IPS-18a (cell line): ENCODE measurements around the gene MRPL36.

Experiments
- H3K27ac ChIP-seq: one replicate; pipeline ENCODE4 v1.5.1; 2013; ENCODE audit warnings: low read length
- H3K27me3 ChIP-seq: one replicate; pipeline ENCODE4 v1.6.1; 2013; ENCODE audit warnings: mild to moderate bottlenecking, low read length; ENCODE audit not compliant: control insufficient read depth, insufficient read depth
- H3K36me3 ChIP-seq: one replicate; pipeline ENCODE4 v1.6.1; 2013; ENCODE audit warnings: low read depth, low read length; ENCODE audit not compliant: control insufficient read depth
- H3K4me1 ChIP-seq: one replicate; pipeline ENCODE4 v1.6.1; 2013; ENCODE audit warnings: low read depth, low read length; ENCODE audit not compliant: control insufficient read depth
- H3K4me3 ChIP-seq: one replicate; pipeline ENCODE4 v1.5.1; 2013; ENCODE audit warnings: low read length
- H3K9ac ChIP-seq: one replicate; pipeline ENCODE4 v1.6.1; 2013; ENCODE audit warnings: mild to moderate bottlenecking, low read length, moderate library complexity
- H3K9me3 ChIP-seq: one replicate; pipeline ENCODE4 v1.6.1; 2013; ENCODE audit warnings: low read depth, low read length; ENCODE audit not compliant: control insufficient read depth

Gene MRPL36

GRCh38 chr5:1782385-1783215 is 17.0 kb downstream of the MRPL36 start:
- Histone ChIP-seq H3K27ac (no peak overlapping the region), H3K4me3 (no peak overlapping the region), H3K27me3 (no peaks in the 10 kb centered on the region), H3K36me3 (no peaks in the 10 kb centered on the region), H3K9me3 (no peaks in the 10 kb centered on the region), H3K9ac (no peak overlapping the region), H3K4me1 (no peaks in the 10 kb centered on the region)

GRCh38 chr5:1781726-1782384 is 17.8 kb downstream of the MRPL36 start:
- Histone ChIP-seq H3K9ac (no peak overlapping the region), H3K4me3 (no peak overlapping the region), H3K9me3 (no peaks in the 10 kb centered on the region), H3K4me1 (no peaks in the 10 kb centered on the region), H3K36me3 (no peaks in the 10 kb centered on the region), H3K27me3 (no peaks in the 10 kb centered on the region), H3K27ac (no peak overlapping the region)

- H3K27ac ChIP-seq, result no peak overlapping the region
- H3K4me1 ChIP-seq, result no peaks in the 10 kb centered on the region
- H3K36me3 ChIP-seq, result no peaks in the 10 kb centered on the region
- H3K9me3 ChIP-seq, result no peaks in the 10 kb centered on the region
- H3K27me3 ChIP-seq, result no peaks in the 10 kb centered on the region
- no peak overlapping the region for H3K4me3 ChIP-seq
- H3K9ac ChIP-seq, result no peak overlapping the region
Measured at GRCh38 chr5:1781107-1781506, 18.5 kb downstream of the MRPL36 start.

GRCh38 chr5:1780614-1780930 is 19.1 kb downstream of the MRPL36 start:
- no peak overlapping the region for H3K4me3 ChIP-seq
- no peak overlapping the region for H3K27ac ChIP-seq
- H3K27me3 ChIP-seq, result no peaks in the 10 kb centered on the region
- no peaks in the 10 kb centered on the region for H3K36me3 ChIP-seq
- H3K4me1 ChIP-seq, result no peaks in the 10 kb centered on the region
- no peaks in the 10 kb centered on the region for H3K9me3 ChIP-seq
- no peak overlapping the region for H3K9ac ChIP-seq

GRCh38 chr5:1779782-1780613 is 19.6 kb downstream of the MRPL36 start:
- Histone ChIP-seq H3K4me1 (no peaks in the 10 kb centered on the region), H3K36me3 (no peaks in the 10 kb centered on the region), H3K9me3 (no peaks in the 10 kb centered on the region), H3K9ac (no peak overlapping the region), H3K4me3 (no peak overlapping the region), H3K27me3 (no peaks in the 10 kb centered on the region), H3K27ac (no peak overlapping the region)

- H3K9ac ChIP-seq, result no peak overlapping the region
- no peaks in the 10 kb centered on the region for H3K4me1 ChIP-seq
- H3K36me3 ChIP-seq, result no peaks in the 10 kb centered on the region
- H3K27ac ChIP-seq, result no peak overlapping the region
- no peaks in the 10 kb centered on the region for H3K9me3 ChIP-seq
- no peak overlapping the region for H3K4me3 ChIP-seq
- H3K27me3 ChIP-seq, result no peaks in the 10 kb centered on the region
Measured at GRCh38 chr5:1779021-1779680, 20.5 kb downstream of the MRPL36 start.

GRCh38 chr5:1778138-1779020 is 21.3 kb downstream of the MRPL36 start:
- Histone ChIP-seq H3K27me3 (no peaks in the 10 kb centered on the region), H3K4me3 (no peak overlapping the region), H3K27ac (no peak overlapping the region), H3K4me1 (no peaks in the 10 kb centered on the region), H3K9me3 (no peaks in the 10 kb centered on the region), H3K9ac (no peak overlapping the region), H3K36me3 (no peaks in the 10 kb centered on the region)

- Histone ChIP-seq H3K27me3 (no peaks in the 10 kb centered on the region), H3K4me3 (no peak overlapping the region), H3K27ac (no peak overlapping the region), H3K9ac (no peak overlapping the region), H3K9me3 (no peaks in the 10 kb centered on the region), H3K36me3 (no peaks in the 10 kb centered on the region), H3K4me1 (no peaks in the 10 kb centered on the region)
Measured at GRCh38 chr5:1777281-1778137, 22.1 kb downstream of the MRPL36 start.

- no peaks in the 10 kb centered on the region for H3K27me3 ChIP-seq
- no peak overlapping the region for H3K4me3 ChIP-seq
- H3K27ac ChIP-seq, result no peak overlapping the region
- H3K9me3 ChIP-seq, result no peaks in the 10 kb centered on the region
- H3K4me1 ChIP-seq, result no peaks in the 10 kb centered on the region
- H3K36me3 ChIP-seq, result no peaks in the 10 kb centered on the region
- no peak overlapping the region for H3K9ac ChIP-seq
Measured at GRCh38 chr5:1776831-1777230, 22.8 kb downstream of the MRPL36 start.

- Histone ChIP-seq H3K4me3 (no peak overlapping the region), H3K4me1 (no peaks in the 10 kb centered on the region), H3K9ac (no peak overlapping the region), H3K27me3 (no peaks in the 10 kb centered on the region), H3K36me3 (no peaks in the 10 kb centered on the region), H3K9me3 (no peaks in the 10 kb centered on the region), H3K27ac (no peak overlapping the region)
Measured at GRCh38 chr5:1772634-1773033, 27.0 kb downstream of the MRPL36 start.
